ENCODE measurements around the gene YWHAG. TPM values are rescaled to one million over a fixed set of nuclear protein-coding genes. Genes with fewer than 3 reads are reported as not detected.

Gene YWHAG
- total RNA-seq, 1 donor from 2014 or later = 190 TPM

- Histone ChIP-seq H3K4me2 (no peak overlapping the region), H3K27me3 (no peaks in the 10 kb centered on the region), H3K4me1 (no peaks in the 10 kb centered on the region), H3F3A (ENCODE audit: low read depth) (peaks cover 48% of the 10 kb centered on the region), H3K79me2 (ENCODE audit: low read depth) (peaks cover 86% of the 10 kb centered on the region), H3K27ac (no peak overlapping the region), H3K36me3 (no peaks in the 10 kb centered on the region), H3K9ac (no peak overlapping the region), H3K4me3 (no peak overlapping the region), H2AFZ (replicated peaks) (no peak overlapping the region), H3K9me3 (ENCODE audit: low read depth) (no peaks in the 10 kb centered on the region), H4K20me1 (ENCODE audit: low read depth) (peaks cover 92% of the 10 kb centered on the region)
- Mint-ChIP-seq H3K27ac (no peak overlapping the region), H3K4me3 (no peak overlapping the region), H3K4me1 (no peaks in the 10 kb centered on the region), H3K9me3 (no peaks in the 10 kb centered on the region), H3K36me3 (peaks cover 31% of the 10 kb centered on the region), H3K27me3 (ENCODE audit: insufficient read depth, low read depth) (no peaks in the 10 kb centered on the region)
- no peak for DNase-seq (ENCODE audit: low spot score)
- TF ChIP-seq, protein P1, sequence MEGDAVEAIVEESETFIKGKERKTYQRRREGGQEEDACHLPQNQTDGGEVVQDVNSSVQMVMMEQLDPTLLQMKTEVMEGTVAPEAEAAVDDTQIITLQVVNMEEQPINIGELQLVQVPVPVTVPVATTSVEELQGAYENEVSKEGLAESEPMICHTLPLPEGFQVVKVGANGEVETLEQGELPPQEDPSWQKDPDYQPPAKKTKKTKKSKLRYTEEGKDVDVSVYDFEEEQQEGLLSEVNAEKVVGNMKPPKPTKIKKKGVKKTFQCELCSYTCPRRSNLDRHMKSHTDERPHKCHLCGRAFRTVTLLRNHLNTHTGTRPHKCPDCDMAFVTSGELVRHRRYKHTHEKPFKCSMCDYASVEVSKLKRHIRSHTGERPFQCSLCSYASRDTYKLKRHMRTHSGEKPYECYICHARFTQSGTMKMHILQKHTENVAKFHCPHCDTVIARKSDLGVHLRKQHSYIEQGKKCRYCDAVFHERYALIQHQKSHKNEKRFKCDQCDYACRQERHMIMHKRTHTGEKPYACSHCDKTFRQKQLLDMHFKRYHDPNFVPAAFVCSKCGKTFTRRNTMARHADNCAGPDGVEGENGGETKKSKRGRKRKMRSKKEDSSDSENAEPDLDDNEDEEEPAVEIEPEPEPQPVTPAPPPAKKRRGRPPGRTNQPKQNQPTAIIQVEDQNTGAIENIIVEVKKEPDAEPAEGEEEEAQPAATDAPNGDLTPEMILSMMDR (IDR thresholded peaks at IDR 0.05) = no peak
- TF ChIP-seq EZH2 (IDR thresholded peaks at IDR 0.05) = no peak
- no peak for TF ChIP-seq EZH2phosphoT487 (IDR thresholded peaks at IDR 0.05)
Measured at GRCh38 chr7:76327610-76328009, 31.2 kb downstream of the YWHAG start.

DNA sequence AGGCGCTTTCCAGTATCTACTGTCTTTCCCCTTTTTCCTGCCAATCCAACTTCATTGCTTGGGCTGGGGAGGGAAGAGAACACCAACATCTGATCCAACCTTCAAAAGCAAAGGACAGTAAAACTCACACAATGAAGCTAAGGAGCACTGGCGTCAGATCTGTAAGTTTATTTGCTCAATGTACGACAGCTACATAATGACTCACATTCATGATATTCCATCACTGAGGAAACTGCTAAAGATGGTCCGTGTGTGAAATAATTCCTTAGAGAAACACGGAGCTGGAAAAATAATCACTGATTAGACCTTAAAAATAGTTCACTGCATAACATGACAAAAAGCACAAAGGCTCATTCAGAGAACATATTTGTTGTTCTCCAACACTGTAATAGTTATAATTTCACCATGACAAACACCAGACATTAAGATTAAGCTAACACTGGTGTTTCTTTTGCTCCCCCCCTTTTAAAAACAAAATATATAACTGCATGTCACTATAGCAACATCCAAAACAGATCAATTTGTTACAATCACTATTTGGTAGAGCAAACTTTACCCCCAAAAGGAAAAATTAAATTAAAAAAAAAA lies 32.1 kb downstream of the YWHAG start:
- Mint-ChIP-seq H3K4me1 (no peaks in the 10 kb centered on the region), H3K9me3 (no peaks in the 10 kb centered on the region), H3K27ac (no peak overlapping the region), H3K4me3 (no peak overlapping the region), H3K27me3 (ENCODE audit: insufficient read depth, low read depth) (no peaks in the 10 kb centered on the region), H3K36me3 (peaks cover 34% of the 10 kb centered on the region)
- no peak overlapping the region for H3K4me3 ChIP-seq
- no peaks in the 10 kb centered on the region for H3K36me3 ChIP-seq
- peaks cover 56% of the 10 kb centered on the region for H3F3A ChIP-seq (ENCODE audit: low read depth)
- H3K79me2 ChIP-seq (ENCODE audit: low read depth) = peaks cover 77% of the 10 kb centered on the region
- TF ChIP-seq EZH2phosphoT487 (IDR thresholded peaks at IDR 0.05) (no peak), EZH2 (IDR thresholded peaks at IDR 0.05) (no peak)
- TF ChIP-seq, protein P1 (IDR thresholded peaks at IDR 0.05) = no peak
- DNase-seq (ENCODE audit: low spot score) = no peak
- H3K9ac ChIP-seq = no peak overlapping the region
- no peak overlapping the region for H3K27ac ChIP-seq
- H3K9me3 ChIP-seq (ENCODE audit: low read depth) = no peaks in the 10 kb centered on the region
- no peak overlapping the region for H3K4me2 ChIP-seq
- no peaks in the 10 kb centered on the region for H3K27me3 ChIP-seq
- no peak overlapping the region for H2AFZ ChIP-seq (replicated peaks)
- no peaks in the 10 kb centered on the region for H3K4me1 ChIP-seq
- H4K20me1 ChIP-seq (ENCODE audit: low read depth) = peaks cover 83% of the 10 kb centered on the region

DNA sequence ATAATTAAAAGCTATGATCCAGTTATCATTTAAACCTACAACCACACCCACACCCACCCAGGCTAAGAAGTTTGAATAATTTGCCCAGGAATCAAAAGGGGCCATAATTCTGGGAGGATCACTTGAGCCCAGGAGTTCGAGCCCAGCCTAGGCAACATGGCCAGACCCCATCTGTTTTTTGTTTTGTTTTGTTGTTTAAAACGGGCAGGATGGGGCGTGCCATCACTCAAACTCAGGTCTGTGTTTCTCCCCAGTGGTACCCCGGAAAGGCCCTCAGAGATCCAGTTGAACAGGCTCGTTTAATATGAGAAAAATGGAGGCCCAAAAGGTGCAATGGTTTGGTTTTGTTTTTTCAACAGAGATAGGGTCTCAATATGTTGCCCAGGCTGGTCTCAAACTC lies 33.0 kb downstream of the YWHAG start:
- TF ChIP-seq EZH2 (IDR thresholded peaks at IDR 0.05) (no peak), EZH2phosphoT487 (IDR thresholded peaks at IDR 0.05) (no peak)
- TF ChIP-seq, protein P1 (IDR thresholded peaks at IDR 0.05) = no peak
- Histone ChIP-seq H3K9ac (no peak overlapping the region), H3K36me3 (no peaks in the 10 kb centered on the region), H3K27ac (no peak overlapping the region), H3K9me3 (ENCODE audit: low read depth) (no peaks in the 10 kb centered on the region), H3K4me1 (no peaks in the 10 kb centered on the region), H3K27me3 (no peaks in the 10 kb centered on the region), H3K4me2 (no peak overlapping the region), H2AFZ (replicated peaks) (no peak overlapping the region), H4K20me1 (ENCODE audit: low read depth) (peaks cover 74% of the 10 kb centered on the region), H3F3A (ENCODE audit: low read depth) (peaks cover 62% of the 10 kb centered on the region), H3K79me2 (ENCODE audit: low read depth) (peaks cover 68% of the 10 kb centered on the region), H3K4me3 (no peak overlapping the region)
- no peaks in the 10 kb centered on the region for H3K9me3 Mint-ChIP-seq
- H3K4me3 Mint-ChIP-seq = no peak overlapping the region
- DNase-seq (ENCODE audit: low spot score) = no peak
- no peaks in the 10 kb centered on the region for H3K27me3 Mint-ChIP-seq (ENCODE audit: insufficient read depth, low read depth)
- H3K27ac Mint-ChIP-seq = no peak overlapping the region
- H3K36me3 Mint-ChIP-seq = peaks cover 38% of the 10 kb centered on the region
- H3K4me1 Mint-ChIP-seq = no peaks in the 10 kb centered on the region

Data from neural progenitor cell (in vitro differentiated cells).